GM18868 (cell line): Measurements from ENCODE around the gene BRWD1.
"Not testable (repeated sequence)": the region's sequence is repeated elsewhere in the genome, so short reads cannot be mapped to it uniquely, and the experiment has no call there.

Experiments used
- ATAC-seq: cut with Tn5 transposase; IDR thresholded peaks from one replicate; pipeline ENCODE4 v1.9.1; 2021; ENCODE audit warnings: mild to moderate bottlenecking, moderate library complexity; ENCODE audit not compliant: unreplicated experiment

BRWD1 gene

DNA sequence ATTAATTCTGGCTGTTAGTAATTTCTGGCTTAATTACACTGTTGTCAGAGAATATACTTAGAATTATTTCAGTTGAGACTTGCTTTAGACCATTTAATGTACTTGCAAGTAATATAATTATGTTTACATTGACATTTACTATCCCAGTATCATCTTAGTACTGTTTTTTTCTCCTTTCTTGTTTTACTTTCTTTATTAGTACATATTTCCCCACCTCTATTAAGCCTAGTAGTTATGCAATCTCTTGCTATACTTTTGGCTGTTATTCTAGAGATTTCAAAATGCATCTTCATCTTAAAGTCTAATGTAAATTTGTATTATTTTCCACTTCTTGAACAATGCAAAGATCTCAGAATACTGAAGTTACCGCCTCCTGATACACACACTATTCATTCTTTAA lies 24.4 kb downstream of the BRWD1 start:
- ATAC-seq: no peak

DNA sequence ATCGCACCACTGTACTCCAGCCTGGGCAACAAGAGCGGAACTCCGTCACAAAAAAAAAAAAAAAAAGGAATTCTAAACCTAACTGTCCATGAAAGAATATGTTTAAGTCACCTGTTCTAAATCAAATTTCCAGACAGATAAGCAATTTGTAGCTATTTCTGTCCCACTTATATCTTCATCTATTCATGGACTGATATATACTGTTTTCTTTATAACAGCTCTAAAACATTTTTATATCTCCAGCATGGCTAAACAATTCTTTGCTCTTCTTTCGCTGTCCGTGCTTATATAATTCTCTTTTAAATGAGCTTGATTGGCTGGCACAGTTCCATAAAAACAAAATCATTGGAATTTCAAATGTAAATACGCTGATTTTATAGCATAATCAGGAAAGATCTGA lies 30.5 kb downstream of the BRWD1 start:
- ATAC-seq: no peak

DNA sequence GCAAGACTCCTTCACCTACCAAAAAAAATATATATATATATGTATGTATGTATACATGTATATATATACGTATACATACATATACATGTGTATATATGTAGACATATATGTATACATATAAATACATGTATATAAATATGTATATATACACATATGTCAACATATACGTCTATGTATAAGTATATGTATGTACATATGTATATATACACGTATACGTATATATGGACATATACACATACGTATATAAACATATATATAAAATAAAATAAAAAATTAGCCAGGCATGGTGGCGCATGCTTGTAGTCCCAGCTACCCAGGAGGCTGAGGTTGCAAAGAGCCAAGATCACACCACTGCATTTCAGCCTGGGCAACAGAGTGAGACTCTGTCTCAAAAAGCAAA lies 31.6 kb downstream of the BRWD1 start:
- no peak for ATAC-seq

DNA sequence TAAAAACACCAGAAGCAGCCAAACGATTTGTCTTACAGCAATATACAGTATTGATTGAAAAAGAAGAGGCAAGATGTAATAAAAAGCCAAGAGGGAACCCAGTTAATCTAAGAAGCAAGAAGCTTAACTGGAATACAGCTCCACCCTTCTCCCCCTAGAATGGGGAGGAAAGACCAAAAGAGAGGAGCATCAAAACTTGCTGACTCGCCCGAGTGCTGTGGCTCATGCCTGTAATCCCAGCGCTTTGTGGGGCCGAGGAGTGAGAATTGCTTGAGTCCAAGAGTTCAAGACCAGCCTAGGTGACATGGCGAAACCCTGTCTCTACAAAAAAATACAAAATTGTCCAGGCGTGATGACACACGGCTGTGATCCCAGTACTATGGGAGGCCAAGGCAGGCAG lies 32.2 kb downstream of the BRWD1 start:
- no peak for ATAC-seq

DNA sequence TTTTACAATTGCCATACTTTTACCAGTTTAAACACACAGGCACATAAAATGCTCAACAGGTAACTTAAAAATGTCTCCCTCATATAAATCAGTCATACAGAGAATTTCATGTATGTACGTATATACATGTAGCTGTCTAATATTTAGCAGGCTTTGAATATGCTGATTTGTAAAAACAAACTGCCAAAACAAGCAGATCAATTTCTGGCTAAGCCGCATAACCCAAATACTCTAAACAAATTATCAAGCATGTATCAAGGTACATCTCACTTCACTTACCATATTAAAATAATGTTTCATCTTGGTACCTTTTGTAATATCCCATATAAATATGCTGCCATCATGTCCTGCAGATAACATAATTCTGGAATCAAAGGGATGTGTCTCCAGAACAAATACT lies 43.8 kb downstream of the BRWD1 start:
- ATAC-seq: no peak

DNA sequence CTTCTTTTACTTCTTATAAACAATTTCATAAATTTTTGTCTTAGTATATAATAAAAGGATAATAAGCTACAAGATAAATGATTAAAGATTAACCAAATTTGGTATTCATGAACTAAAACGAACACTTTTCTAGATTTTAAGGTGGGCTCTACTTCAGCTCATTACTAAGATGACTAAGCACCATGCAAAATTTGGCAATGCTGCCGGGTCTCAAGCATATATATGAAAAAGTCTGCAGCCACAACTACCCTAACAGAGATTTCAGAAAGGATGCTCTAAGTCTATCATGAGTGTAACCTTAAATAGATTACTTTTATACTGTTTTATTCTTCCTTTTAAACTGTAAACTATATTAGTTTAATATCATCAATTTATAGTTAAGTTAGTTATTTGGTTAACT lies 47.8 kb downstream of the BRWD1 start:
- peak; percentile 43 for ATAC-seq

DNA sequence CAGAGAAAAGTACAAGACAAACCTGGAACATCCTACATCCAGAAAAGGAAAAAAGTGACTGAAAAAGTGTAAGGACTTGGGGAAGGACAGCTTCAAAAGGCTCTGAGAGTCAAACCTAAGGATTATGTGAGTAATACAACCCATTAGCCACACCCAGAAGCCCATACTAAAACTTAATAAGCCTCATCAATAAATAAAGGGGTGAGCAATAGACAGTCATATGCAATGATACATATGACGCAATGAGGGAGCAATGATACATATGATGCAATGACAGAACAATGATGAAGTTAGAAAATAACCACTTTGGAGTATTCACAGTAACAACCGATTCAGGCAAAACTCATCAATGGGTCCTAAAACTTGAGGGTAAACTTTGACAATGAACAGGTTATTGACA lies 50.1 kb downstream of the BRWD1 start:
- no peak for ATAC-seq

DNA sequence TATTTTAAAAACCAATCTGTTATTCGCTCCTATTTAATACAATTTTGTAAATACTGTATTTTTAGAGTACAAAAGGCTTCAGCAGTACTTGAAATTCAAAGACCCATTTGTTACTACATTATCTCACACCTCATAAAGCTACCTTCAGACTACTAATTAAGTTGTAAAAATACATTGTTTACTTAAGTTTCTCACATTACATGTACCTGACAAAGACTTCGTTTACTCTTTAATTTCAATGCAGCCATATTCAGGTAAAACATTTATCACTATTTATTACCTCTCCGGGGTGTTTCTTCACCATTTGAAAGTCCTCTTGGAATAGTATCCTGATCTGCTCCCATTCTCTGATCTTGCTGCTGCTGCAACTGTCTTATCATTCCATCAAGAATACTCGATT lies 55.2 kb downstream of the BRWD1 start:
- no peak for ATAC-seq

DNA sequence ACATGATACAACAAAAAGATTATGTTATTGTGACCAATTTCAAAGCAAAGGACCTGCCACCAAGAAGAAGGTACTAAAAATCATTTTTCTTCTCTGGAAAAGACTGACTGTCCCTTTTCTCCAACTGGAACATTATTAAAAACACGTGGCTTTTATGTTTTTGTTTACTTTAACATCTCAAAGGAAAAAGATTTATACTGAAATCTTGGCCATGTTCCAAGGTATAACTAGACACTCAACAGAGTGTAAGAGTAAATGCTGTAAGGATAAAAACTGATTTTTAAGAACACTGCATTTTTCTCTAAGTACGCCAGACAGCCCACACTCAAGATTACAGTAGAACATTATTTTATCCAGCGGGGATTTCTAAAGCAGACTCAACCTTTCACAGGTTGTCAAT lies 62.1 kb downstream of the BRWD1 start:
- no peak for ATAC-seq

DNA sequence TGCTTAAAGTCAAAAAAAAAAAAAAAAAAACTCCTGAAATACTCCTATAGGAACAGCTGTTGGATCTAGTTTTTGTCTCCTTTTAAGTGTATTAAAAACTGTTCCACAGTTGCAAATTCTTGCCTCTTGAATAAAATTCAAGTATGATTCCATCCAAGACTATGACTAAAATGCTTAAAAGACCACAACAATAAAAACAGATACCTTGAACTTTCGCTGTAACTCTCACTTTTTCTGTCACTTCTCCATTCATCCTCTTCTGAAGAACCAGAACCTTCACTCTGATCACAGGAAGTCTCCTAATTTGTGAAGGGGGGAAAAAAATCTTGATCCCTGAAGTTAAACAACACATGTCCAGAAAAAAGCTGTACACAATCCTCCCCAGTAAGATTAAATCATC lies 75.2 kb downstream of the BRWD1 start:
- ATAC-seq: no peak

DNA sequence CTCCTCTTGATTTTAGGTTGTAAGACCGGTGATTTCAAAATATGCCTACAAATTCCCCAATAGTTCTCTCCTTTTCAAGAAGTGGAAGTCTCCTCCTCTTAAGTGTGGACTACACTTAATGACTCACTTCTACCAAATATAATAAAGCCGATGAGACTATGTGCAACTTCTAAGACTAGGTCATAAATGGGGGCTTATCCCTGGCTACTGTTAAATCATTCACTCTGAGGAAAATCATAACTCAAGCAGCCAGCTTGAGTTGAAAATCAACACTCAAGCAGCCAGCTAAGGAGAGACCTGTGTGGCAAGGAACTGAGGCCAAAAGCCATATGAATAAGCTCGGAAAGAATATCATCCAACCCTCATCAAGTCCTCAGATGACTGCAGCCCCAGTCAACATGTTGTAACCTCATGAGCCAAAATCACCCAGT lies 80.6 kb downstream of the BRWD1 start:
- ATAC-seq: no peak

DNA sequence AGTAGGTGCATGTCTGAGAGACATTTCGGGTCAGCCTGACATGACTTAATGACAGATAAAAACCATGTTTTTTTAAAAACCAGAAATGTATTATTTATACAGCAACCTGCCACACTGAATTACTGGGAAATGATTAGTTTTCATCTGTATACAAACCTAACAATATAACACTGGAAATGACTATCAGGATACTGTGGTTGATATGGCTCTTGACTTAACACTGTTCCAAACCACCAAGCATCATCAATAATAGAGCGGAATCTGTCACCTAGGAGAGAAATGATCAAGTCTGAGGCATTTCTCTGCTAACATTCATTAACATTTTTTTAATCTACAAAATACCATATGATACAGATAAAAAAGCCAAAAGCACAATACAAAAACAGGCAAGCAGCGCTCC lies 88.5 kb downstream of the BRWD1 start:
- no peak for ATAC-seq

DNA sequence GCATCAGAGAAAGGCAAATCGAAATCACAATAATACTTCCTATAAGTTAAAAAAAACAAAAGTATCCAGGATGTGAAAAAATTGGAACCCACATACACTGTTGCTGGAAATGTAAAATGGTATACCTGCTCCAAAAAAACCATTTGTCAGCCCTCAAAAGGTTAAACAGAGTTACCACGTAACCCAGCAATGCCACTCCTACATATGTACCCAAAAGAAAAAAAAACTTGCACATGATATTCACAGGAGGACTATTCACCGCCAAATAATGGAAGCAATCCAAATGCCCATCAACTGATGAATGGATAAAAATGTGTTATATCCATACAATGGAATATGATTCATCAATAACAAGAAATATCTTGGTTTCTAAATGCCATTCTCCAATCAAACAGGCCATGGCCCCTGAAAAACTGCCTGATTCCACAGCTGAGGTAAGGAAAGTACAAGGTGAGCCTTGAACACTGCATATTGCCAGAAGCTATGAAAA lies 91.4 kb downstream of the BRWD1 start:
- no peak for ATAC-seq

DNA sequence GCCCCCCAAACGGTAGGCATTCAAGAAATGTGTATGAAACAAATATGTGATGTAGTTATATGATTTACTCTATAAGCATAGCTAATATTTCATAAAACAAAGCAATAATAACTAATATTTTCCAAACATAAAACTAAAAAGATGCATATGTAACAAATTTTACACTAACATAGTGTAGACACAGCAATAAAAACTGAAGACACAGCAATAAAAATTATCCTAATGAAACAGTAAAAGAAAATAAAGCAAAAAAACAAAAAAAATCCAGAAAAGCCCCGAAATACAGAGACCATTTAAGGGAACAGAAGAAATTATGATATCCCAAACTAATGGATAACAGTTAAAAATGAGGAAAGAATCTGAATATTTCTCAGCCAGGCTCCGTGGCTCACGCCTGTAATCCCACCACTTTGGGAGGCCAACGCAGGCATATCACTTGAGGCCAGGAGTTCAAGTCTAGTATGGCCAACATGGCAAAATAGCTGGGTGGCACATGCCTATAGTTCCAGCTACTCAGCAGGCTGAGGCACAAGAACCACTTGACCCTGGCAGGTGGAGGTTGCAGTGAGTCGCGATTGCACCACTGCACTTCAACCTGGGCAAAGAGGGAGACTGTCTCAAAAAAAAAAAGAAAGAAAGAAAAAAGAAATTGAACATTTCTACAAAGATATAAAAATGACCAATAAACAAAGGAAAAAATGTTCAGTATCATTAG lies 92.0 kb downstream of the BRWD1 start:
- no peak for ATAC-seq

DNA sequence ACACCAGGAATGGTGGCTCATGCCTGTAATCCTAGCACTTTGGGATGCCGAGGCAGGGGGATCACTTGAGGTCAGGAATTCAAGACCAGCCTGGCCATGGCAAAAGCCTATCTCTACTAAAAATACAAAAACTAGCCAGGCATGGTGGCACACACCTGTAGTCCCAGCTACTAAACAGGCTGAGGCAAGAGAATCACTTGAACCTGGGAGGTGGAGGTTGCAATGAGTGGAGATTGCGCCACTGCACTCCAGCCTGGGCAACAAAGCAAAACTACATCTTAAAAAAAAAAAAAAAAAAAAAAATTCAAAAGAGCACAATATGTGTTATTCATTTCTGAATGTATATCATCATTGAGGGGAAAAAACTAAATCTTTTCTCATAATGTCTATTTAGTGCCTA lies 92.6 kb downstream of the BRWD1 start:
- ATAC-seq: not testable (repeated sequence)

DNA sequence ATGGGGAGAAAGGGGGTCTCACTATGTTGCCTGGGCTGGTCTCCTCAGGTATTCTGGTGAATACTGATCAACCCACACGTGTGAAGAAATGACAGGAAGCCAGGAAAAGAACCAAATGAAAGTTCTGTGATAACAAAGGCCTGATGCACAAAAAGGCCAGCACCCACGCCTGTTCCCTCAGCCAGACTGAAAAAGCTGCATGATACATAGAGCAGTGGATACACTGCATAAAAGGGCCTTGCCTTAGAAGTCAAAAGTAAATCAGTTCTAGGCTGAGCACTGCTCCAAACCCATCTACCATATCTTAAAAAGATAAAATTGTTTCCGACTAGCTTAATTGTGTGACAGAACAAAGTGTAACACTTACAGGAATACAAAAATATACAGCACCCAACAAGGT lies 93.3 kb downstream of the BRWD1 start:
- ATAC-seq: no peak

DNA sequence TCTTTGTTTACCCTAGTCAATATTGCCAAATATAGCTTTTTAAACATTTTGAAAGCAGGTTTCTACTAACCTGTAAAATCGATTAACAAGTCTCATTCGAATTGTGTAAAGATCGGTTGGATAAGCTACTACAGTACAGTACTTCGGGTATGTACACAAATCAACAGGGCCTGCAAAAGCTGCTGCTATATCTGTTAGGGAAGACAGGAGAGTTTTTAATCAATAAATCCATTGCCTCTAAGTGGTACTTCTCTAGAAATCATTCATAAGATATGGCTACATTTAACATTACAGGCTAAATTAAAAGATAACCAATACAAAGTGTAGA lies 95.4 kb downstream of the BRWD1 start:
- no peak for ATAC-seq

DNA sequence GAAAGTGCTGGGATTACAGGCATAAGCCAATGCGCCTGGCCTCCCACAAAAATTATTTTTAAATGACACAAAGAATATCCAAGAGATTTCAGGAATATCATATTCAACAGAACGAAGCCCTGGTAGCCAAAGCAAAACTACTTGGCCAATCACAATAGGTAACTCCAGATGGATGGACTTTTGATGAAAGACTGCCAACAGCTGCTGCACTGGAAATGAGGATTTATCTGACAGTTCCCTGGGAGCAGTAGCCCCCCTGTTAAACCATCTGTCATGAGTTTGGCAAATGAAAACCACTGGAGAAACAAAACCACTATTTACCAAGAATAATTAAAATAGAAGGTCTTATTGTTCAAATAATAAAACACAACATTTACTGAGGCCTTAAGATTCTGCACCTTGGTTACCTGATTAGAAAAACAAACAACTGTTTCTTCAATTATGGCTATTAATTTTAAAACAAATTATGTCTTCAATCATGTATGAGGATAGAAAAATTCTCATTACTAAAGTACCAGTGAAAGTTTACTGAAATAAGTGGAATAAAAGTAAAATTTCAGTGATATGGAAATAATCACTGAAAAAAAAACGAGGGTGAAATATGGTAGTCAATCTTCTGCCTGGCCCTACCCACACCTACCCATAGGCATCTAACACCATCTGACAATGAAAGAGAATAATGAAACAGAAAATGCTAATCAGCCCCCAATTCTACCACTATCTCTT lies 95.9 kb downstream of the BRWD1 start:
- no peak for ATAC-seq

DNA sequence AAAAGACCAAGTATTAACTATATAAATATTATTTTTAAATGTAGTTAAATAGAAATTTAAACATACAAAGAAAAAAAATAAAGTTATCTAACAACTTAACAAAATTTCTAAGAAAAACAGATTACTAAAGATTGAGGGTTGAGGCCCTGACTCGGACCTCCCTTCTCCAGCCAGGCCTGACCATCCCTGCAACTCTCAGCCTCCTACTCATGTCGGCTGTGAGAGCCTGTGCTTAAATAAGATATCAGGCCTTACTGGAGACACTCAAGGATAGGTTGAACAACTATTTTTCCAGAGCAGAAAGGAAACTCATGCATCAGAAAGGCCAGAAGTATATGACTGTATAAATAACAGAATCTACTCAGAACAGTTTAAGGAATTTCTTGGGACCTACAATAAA lies 97.1 kb downstream of the BRWD1 start:
- no peak for ATAC-seq

DNA sequence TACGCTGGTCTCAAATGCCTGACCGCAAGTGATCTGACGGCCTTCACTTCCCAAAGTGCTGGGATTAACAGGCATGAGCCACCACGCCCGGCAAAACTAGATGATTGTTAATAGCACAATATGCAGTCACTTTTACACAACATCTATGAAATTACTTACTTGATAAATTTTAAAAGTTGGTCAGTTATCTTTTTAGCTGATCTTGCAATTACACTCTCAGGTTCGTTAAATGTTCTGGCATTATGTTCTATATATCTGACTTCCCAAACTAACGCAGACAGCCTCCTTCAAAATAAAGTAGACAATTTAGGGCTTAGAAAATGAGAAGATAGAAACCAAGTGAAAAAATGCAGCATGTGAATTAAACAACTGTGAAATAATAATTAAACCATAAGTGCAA lies 98.4 kb downstream of the BRWD1 start:
- no peak for ATAC-seq

DNA sequence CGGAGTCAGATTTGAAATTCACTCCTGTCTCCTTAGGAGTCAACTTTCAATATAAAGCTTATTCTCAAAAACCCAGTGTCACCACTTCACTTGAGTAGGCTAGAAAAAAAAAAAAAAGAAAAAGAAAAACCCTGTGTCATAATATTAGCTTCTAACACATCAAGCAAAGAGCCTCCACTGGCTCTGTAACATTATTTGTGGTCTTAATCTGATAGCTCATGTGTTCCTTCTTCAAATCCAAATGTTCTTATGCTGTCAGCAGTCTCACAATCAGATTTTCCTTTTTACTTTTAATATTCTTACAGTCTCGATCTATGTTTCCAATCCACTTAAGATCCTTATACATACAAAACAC lies 104.1 kb downstream of the BRWD1 start:
- ATAC-seq: no peak

DNA sequence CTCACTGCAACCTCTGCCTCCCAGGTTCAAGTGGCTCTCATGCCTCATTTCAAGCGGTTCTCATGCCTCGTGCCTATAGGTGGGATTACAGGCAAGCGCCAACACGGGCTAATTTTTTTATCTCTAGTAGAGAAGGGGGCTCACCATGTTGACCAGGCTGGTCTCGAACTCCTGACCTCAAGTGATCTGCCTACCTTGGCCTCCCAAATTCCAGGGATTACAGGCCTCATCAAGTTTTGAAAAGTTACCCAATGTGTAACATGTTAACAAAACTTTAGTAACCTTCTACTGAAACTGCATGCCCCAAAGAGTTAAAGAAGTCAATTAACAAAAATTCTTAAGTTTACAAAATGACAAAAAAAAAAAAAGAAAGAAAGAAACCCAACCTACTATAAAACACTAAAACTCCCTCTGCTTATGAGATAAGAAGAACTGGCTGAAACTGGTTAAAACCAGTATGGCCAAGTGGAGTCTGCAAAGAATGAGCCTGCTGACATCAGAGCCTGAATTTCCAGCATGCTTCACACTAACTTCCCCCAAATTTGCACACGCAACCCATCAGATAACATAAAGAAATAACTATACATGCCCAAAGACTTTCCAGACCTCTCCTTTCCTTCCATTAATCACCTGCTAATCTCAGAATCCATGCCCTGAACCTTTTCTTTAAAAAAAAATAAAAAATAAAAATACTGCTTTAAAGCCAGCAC lies 104.7 kb downstream of the BRWD1 start:
- ATAC-seq: no peak
